HG03571 (cell line): ENCODE data around the gene SPANXN2.
"Not testable (repeated sequence)": the region's sequence is repeated elsewhere in the genome, so short reads cannot be mapped to it uniquely, and the experiment has no call there.

Experiments used
- ATAC-seq: cut with Tn5 transposase; IDR thresholded peaks from one replicate; pipeline ENCODE4 v1.9.1; 2021; ENCODE audit not compliant: unreplicated experiment

SPANXN2 gene, protein sequence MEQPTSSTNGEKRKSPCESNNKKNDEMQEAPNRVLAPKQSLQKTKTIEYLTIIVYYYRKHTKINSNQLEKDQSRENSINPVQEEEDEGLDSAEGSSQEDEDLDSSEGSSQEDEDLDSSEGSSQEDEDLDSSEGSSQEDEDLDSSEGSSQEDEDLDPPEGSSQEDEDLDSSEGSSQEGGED

DNA sequence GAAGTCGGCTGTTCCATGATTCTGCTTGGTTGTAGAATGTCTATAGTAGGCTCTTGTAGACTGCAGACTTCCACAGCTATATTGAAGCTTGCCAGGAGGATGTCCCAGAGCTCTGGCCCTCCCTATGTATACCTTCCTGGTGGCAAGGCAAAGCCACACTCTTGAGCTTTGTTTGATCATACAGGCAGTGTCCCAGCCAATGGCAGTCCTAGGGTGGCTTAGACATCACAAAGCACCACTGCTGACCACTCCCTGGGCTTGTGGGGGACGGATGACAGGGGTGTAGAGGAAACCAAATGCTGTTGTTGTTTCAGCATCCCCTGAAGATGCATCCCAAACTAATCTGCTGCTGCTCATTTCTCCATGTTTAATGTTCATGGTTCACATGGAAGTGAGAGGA, at the start of gene SPANXN2:
Gene SPANXN2 (minus strand): TSS at position 101 of the 400 bp plus-strand sequence. CDS start 84 bp downstream, at position 17.
- not testable (repeated sequence) for ATAC-seq

DNA sequence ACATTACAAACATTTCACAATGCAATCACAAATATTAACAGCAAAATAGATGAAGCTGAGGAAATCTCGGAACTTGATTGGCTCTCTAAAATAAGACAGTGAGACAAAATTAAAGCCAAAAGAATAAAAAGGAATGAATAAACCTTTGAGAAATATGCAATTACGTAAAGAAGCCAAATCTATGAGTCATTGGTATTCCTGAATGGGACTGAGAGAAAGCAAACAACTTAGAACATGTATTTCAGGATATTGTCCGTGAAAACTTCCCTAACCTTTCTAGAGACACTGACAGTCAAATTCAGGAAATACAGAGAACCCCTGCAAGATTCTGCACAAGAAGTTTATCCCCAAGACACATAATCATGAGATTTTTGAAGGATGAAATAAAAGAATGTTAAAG, 48.4 kb upstream of the SPANXN2 start:
- no peak for ATAC-seq

DNA sequence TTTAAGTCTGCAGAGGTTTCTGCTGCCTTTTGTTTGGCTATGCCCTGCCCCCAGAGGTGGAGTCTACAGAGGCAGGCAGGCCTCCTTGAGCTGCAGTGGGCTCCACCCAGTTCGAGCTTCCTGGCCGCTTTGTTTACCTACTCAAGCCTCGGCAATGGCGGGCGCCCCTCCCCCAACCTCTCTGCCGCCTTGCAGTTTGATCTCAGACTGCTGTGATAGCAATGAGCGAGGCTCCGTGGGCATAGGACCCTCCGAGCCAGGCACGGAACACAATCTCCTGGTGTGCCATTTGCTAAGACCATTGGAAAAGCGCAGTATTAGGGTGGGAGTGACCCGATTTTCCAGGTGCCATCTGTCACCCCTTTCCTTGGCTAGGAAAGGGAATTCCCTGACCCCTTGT, 47.2 kb upstream of the SPANXN2 start:
- ATAC-seq, result not testable (repeated sequence)

DNA sequence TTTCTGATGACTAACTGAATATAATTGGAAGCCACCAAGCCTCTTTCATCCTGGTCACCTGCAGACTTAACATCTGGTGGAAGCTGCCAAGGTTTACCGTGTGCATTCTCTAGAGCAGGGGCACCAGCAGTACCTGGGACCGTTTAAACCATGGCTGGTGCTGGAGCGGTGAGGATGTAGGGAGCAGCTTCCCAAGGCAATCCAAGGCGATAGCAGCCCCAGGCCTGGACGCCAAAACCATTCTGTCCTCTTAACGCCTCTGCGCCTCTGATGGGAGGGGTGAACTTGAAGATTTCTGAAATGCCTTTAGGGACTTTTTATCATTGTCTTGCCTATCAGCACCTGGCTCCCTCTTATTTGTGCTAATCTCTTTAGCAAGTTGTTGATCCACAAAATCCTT, 37.3 kb upstream of the SPANXN2 start:
- ATAC-seq, result no peak

DNA sequence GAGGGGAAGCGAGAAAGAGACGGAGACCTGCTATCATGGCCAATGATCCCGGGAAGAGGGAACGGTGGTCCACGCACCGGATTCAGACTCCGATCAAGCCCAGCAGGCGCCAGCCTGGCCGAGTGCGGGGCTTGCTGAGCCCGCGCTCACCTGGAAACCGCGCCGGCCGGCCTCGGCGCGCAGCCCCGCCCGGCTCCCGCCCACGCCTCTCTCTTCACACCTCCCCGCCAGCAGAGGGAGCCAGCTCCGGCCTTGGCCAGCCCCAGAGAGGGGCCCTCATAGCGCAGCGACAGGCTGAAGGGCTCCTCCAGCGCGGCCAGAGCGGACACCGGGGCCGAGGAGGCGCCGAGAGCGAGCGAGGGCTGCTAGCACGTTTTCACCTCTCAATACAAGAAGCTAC, 36.8 kb upstream of the SPANXN2 start:
- no peak for ATAC-seq

DNA sequence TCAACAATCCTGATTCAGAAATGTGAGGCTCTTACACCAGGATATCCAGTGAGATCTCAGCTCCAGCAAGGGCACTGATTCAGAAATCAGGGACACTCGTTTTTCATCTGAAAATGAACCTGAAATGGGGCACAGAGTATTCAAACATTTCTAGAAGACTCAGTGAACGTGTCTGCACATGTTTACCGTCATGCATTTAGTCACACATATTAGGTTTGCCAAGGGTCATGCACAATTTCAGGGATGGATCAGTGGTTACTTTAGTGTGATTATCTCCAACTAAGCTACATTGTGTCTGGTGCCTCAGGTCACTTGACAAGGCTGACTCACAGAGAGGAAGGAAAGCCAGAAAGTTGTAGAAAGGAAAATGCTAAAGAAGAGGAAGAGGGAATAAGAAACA, 33.6 kb upstream of the SPANXN2 start:
- ATAC-seq, result no peak

DNA sequence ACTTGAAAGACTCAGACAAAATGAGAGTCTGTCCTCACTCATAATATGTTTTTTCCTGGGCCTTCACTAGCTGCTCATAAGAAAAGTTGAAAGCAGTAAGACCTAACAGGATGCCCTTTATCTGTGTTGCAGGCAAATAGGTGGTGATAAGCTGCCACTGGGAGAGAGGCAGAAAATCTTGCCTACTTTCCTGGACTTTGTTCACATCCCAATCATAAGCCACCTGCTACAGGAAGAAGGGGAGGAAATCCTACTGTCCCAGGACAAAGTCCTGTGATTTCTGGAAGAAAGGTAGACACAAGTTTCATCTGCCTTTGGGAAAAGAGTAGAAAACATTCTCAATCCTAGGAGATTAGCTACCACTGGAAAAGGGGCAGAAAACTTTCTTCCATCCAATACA, 13.3 kb upstream of the SPANXN2 start:
- ATAC-seq, result no peak

DNA sequence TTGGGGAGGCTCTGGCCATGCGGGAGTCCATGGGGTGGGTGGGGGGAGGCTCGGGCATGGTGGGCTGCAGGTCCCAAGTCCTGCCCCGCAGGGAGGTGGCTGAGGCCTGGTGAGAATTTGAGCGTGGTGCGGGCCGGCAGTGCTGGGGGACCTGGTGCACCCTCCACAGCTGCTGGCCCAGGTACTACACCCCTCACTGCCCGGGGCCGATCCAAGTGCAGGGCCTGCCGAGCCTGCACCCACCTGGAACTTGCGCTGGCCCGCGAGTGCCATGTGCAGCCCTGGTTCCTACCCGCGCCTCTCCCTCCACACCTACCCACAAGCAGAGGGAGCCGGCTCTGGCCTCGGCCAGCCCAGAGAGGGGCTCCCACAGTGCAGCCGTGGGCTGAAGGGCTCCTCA, 5.7 kb upstream of the SPANXN2 start:
- no peak for ATAC-seq

DNA sequence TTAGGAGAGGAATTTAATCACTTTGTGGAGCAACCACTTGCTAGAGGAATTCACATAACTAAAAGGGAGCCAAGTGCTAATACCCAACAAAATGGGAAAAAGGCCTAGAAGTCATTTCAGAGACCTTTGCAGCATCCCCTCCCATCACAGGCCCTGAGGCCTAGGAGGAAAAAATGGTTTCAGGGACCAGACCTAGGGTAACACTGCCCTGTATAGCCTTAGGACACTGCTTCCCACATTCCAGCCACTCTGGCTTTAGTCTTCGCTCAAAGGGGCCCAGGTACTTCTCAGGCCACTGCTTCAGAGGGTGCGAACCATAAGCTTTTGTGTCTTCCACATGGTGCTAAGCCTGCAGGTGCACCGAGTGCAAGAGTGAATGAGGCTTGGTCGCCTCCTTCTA, 19.1 kb downstream of the SPANXN2 start:
- ATAC-seq, result no peak

DNA sequence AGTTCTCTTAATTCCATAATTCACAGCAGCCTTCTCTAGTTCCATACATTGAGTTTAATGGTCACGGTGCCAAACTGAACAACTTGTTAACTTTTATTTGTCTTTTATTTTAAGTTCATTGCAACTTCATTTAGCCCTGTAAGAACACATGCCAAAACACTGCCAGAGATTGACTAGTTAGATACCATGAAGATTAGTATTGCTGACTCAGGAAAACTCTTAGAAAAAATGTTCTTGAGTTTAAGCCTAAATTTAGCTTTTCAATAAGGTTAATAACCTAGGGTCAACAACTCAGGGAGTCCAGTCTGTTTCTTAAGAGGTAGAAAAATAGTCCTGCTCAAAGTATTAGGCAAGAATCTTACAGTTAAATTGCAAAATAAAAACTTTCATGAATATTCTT, 25.7 kb downstream of the SPANXN2 start:
- no peak for ATAC-seq

DNA sequence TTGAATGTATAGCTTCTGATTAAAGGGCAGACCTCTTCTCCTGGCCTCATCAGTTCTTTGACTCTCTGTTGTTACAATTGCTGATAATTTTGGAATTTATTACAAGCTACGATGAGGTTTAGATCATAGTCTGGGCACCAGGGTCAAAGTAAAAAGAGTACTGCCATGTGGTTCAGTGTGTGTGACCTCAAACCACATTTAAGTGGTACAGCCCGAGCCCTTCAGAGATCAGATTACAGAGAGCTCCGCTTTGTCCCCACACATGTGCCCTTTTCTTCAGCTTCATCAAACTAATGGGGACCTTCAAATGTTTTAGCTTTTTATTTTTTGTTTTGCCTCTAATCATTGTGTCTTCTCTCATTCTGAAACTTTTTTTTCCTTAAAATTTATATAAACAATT, 37.1 kb downstream of the SPANXN2 start:
- no peak for ATAC-seq

DNA sequence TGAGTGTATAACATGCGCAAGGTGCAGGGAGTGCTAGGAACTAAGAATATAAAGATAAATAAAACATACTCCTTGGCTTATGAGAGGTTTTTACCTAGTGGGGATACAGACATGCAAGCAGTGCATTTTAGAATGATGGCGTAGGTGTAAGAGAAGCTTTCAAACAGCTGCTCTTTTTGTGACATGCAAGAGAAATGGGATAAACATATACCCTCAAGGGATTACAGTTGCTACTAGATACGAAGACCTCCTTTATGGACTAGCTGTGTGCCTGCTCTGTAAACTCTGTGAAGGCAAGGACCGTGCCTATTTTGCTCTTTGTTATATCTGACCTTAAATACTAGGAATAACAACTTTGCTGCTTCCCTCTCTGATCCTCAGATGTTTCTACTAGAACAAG, 45.6 kb downstream of the SPANXN2 start:
- no peak for ATAC-seq

DNA sequence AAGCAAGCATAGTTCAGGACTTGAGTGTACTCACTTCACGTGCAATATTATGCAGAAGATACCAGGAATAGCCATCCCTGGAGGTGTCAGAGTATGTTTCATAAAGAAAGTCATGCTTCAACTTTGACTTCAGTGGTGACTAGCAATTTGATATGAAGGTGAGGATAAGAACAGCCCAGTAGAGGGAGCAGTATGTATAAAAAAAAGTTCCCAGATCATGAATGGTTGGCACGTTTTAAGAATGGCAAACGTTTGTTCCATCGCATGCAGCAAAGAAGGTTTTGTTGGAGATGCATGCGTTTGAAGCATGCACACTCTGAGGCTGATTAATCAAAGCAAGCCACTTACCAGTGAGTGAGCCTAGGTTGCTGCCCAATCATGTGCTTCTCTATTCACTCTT, 51.2 kb downstream of the SPANXN2 start:
- ATAC-seq, result no peak

DNA sequence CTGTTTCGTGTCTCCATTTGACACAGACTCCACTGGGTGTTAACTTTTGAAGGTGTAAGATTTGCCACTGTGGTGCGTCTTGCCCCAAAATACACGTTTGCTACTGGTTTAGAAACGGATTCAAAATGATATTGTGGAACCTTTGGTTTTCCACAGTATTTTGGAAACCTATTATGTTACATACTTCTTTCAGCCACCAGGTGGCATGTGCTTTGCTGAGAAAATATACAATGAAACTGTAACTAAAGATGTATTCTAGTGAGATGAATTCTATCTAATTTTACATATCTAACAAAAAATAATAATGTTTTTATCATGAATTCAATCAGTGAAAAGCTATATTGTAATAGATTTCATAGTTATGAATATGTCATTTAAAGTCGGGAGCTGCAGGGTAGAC, 56.2 kb downstream of the SPANXN2 start:
- ATAC-seq, result no peak

DNA sequence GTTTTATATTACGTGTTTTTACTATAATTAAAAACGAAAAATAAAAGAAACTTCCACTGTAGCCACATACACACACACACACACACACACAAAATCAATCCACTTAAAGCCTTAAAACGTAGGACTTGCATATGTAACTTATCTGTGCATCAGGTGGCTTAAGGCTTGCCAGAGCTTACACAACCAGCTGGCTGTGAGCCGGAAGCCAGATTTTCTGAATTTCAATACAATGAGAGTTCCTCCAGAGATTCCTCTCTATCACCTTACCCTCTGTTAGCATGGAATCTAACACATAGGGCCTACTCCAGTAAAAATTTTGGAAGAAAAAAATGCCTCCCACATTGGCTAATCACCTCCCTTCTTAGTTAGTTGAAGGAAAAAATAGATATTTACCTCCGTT, 56.8 kb downstream of the SPANXN2 start:
- ATAC-seq, result no peak
